Measurements from ENCODE around the gene PRKCE. TPM values are rescaled to one million over a fixed set of nuclear protein-coding genes. Genes with fewer than 3 reads are reported as not detected.

Gene PRKCE
- total RNA-seq, 1 experiment from 2014 or later, result 2.4 TPM

DNA sequence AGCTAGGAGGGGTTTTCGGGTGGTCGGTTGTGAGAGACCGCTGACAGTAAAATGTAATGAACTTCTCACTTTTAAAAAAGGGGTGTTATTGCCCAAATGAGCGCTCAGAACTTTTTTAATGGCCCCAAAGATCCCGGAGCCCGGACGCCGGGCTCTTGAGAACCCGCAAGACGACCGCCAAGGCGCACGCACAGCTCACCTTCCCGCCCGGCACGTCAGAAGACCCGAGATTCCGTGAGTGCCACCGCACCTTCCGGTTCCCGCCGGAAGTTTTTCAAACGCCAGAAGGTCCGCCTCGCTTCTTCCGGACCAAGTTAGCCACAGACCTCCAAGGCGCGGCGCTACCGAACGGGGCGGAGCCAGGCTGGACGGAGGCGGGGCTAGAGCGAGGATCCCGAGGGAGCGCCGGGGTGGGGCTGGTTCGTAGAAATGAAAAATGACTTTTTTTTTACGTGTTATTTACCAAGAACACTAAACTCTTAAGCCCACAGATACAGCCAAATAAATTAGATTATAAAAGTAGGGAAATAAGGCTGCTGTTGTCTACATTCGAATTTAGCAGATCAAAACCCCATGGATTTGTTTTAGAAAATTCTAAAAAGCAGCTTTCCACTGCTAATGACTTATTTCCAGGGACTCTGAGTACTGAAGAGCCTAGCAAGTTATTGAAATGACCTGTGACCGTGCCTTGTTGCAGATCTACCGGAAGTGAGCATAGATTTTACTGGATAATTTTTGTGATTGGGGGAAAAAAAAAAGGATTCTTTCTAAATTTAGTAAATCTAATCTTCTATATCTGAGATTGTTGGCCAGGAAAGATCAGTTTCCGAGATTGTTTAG, 40.2 kb upstream of the PRKCE start, which contains the start of gene SRBD1:
TSS of gene SRBD1 (minus strand) at position 248 of the 840 bp plus-strand sequence. CDS start 5,826 bp downstream, outside the sequence.
- ChIA-PET CTCF (no interaction called here), POLR2A (ENCODE audit: low non-redundant PET) (no interaction called here)
- DNase-seq (ENCODE audit: low spot score), result peak; percentile 96
- peaks cover 8% of the 10 kb centered on the region for H3K4me1 ChIP-seq (ENCODE audit: insufficient read depth, low read length, poor library complexity, severe bottlenecking)
- H3K9me3 ChIP-seq (ENCODE audit: low read depth, low read length, poor library complexity, severe bottlenecking), result no peaks in the 10 kb centered on the region
- no peaks in the 10 kb centered on the region for H3K27me3 ChIP-seq (replicated peaks; ENCODE audit: insufficient read depth, low read depth, low read length, poor library complexity)
- BruUV-seq (replicated peaks), result no TSS peak
- H3K36me3 ChIP-seq (ENCODE audit: insufficient read depth, low read length, poor library complexity, severe bottlenecking), result no peaks in the 10 kb centered on the region
- TF ChIP-seq, protein P1, sequence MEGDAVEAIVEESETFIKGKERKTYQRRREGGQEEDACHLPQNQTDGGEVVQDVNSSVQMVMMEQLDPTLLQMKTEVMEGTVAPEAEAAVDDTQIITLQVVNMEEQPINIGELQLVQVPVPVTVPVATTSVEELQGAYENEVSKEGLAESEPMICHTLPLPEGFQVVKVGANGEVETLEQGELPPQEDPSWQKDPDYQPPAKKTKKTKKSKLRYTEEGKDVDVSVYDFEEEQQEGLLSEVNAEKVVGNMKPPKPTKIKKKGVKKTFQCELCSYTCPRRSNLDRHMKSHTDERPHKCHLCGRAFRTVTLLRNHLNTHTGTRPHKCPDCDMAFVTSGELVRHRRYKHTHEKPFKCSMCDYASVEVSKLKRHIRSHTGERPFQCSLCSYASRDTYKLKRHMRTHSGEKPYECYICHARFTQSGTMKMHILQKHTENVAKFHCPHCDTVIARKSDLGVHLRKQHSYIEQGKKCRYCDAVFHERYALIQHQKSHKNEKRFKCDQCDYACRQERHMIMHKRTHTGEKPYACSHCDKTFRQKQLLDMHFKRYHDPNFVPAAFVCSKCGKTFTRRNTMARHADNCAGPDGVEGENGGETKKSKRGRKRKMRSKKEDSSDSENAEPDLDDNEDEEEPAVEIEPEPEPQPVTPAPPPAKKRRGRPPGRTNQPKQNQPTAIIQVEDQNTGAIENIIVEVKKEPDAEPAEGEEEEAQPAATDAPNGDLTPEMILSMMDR (conservative IDR thresholded peaks at IDR 0.05; ENCODE audit: low read depth, low read length), result no peak
- no peak for TF ChIP-seq EZH2 (IDR thresholded peaks at IDR 0.05; ENCODE audit: borderline replicate concordance, low read depth, low read length, poor library complexity, severe bottlenecking)
- intact Hi-C loops (cut with micrococcal nuclease; ENCODE audit: unreplicated experiment), result no loop called here
- H3K27ac ChIP-seq (ENCODE audit: low read depth, low read length, poor library complexity, severe bottlenecking), result peak within 1 kb of the TSS; percentile 85
- peak within 1 kb of the TSS; percentile 79 for H3K4me3 ChIP-seq (ENCODE audit: low read depth, low read length, poor library complexity, severe bottlenecking)

DNA sequence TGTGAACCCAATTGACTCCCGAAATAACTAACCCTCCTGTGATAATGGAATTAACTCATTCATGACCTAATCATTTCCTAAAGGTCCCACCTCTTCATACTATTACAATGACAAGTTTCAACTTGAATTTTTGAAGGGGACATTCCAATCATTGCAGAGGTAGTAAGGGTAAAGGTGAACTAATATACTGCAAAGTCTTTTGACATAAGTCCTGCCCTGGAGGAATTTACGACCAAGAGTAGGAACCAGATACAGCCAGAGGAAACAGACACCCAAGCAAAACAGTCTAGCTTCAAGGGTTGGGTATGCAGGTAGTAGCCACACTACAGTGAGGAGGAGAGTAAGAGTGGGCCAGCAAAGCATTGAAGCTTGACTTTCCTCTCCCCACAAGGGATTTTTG, 39.2 kb upstream of the PRKCE start:
- intact Hi-C loops (cut with micrococcal nuclease; ENCODE audit: unreplicated experiment), result no loop called here

DNA sequence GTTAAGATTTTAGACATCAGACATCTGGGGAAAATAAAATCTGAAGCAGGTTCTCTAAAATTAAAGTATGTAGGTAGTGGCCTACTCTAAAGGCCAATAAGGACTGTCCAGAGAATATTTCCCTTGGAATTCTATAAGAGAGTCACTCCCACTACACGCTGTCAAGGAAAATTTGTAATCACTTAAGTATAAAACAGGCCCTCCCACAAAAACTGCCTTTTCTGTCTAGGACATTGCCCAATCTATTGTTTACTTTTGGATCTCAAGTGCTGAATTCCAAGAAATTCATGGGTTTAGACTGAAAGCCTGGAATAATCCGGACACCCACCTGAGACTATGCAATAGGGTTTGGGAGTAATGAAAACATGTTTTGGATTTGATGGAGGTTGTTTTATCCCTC, 38.7 kb upstream of the PRKCE start:
- no peaks in the 10 kb centered on the region for H3K27me3 ChIP-seq (replicated peaks; ENCODE audit: insufficient read depth, low read depth, low read length, poor library complexity)
- H3K4me1 ChIP-seq (ENCODE audit: insufficient read depth, low read length, poor library complexity, severe bottlenecking), result peaks cover 8% of the 10 kb centered on the region
- H3K9me3 ChIP-seq (ENCODE audit: low read depth, low read length, poor library complexity, severe bottlenecking), result no peaks in the 10 kb centered on the region
- ChIA-PET POLR2A (ENCODE audit: low non-redundant PET) (no interaction called here), CTCF (no interaction called here)
- H3K4me3 ChIP-seq (ENCODE audit: low read depth, low read length, poor library complexity, severe bottlenecking), result no peak overlapping the region
- H3K27ac ChIP-seq (ENCODE audit: low read depth, low read length, poor library complexity, severe bottlenecking), result no peak overlapping the region
- BruUV-seq (replicated peaks), result no TSS peak
- intact Hi-C loops (cut with micrococcal nuclease; ENCODE audit: unreplicated experiment), result no loop called here
- H3K36me3 ChIP-seq (ENCODE audit: insufficient read depth, low read length, poor library complexity, severe bottlenecking), result no peaks in the 10 kb centered on the region
- no peak for DNase-seq (ENCODE audit: low spot score)
- TF ChIP-seq, protein P1 (conservative IDR thresholded peaks at IDR 0.05; ENCODE audit: low read depth, low read length), result no peak
- no peak for TF ChIP-seq EZH2 (IDR thresholded peaks at IDR 0.05; ENCODE audit: borderline replicate concordance, low read depth, low read length, poor library complexity, severe bottlenecking)

More for the DNA sequence above, 39.2 kb upstream of the PRKCE start:
- BruUV-seq (replicated peaks), result no TSS peak
- CTCF ChIA-PET, result no interaction called here
- no peaks in the 10 kb centered on the region for H3K9me3 ChIP-seq (ENCODE audit: low read depth, low read length, poor library complexity, severe bottlenecking)
- H3K27ac ChIP-seq (ENCODE audit: low read depth, low read length, poor library complexity, severe bottlenecking), result no peak overlapping the region
- POLR2A ChIA-PET (ENCODE audit: low non-redundant PET), result no interaction called here
- TF ChIP-seq, protein P1 (conservative IDR thresholded peaks at IDR 0.05; ENCODE audit: low read depth, low read length), result no peak
- no peak for TF ChIP-seq EZH2 (IDR thresholded peaks at IDR 0.05; ENCODE audit: borderline replicate concordance, low read depth, low read length, poor library complexity, severe bottlenecking)
- no peaks in the 10 kb centered on the region for H3K36me3 ChIP-seq (ENCODE audit: insufficient read depth, low read length, poor library complexity, severe bottlenecking)
- H3K4me1 ChIP-seq (ENCODE audit: insufficient read depth, low read length, poor library complexity, severe bottlenecking), result peaks cover 8% of the 10 kb centered on the region
- H3K4me3 ChIP-seq (ENCODE audit: low read depth, low read length, poor library complexity, severe bottlenecking), result no peak overlapping the region
- no peak for DNase-seq (ENCODE audit: low spot score)
- no peaks in the 10 kb centered on the region for H3K27me3 ChIP-seq (replicated peaks; ENCODE audit: insufficient read depth, low read depth, low read length, poor library complexity)
